Subcutaneous adipose tissue (tissue), 4 donors: ENCODE measurements around the gene CREBL2. TPM values are rescaled to one million over a fixed set of nuclear protein-coding genes. Genes with fewer than 3 reads are reported as not detected.

Source experiments
- total RNA-seq, 4 donors: library from RNA; depleted of rRNA; stranded (reverse); fragments of >200 nt; gene quantifications; one replicate each; pipeline ENCODE4 v1.1.0, GENCODE V29; 2016
- TF ChIP-seq, protein P1 (sequence below): fragments of 450-650 bp; IDR thresholded peaks from one replicate; pipeline ENCODE4 v1.5.1; 2016; ENCODE audit warnings: low read depth, mild to moderate bottlenecking, control low read depth, antibody characterized with exemption, moderate library complexity

The CREBL2 gene
- total RNA-seq, 4 donors from 2014 or later = 73.8 to 113 (median 99.4) TPM

DNA sequence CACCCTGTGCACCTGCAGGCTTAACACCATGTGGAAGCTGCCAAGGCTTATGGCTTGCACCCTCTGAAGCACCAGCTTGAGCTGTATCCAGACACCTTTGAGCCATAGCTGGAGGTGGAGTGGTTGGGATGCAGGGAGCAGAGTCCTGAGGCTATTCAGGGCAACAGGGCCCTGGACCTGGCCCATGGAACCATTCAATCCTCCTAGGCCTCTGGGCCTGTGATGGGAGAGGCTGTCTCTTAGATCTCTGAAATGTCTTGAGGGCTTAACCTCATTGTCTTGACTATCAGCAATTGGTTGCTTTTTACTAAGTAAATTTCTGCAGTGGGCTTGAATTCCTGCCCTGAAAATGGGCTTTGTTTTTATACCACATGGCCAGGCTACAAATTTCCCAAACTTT is 36.6 kb downstream of the CREBL2 start:
- TF ChIP-seq, protein P1, sequence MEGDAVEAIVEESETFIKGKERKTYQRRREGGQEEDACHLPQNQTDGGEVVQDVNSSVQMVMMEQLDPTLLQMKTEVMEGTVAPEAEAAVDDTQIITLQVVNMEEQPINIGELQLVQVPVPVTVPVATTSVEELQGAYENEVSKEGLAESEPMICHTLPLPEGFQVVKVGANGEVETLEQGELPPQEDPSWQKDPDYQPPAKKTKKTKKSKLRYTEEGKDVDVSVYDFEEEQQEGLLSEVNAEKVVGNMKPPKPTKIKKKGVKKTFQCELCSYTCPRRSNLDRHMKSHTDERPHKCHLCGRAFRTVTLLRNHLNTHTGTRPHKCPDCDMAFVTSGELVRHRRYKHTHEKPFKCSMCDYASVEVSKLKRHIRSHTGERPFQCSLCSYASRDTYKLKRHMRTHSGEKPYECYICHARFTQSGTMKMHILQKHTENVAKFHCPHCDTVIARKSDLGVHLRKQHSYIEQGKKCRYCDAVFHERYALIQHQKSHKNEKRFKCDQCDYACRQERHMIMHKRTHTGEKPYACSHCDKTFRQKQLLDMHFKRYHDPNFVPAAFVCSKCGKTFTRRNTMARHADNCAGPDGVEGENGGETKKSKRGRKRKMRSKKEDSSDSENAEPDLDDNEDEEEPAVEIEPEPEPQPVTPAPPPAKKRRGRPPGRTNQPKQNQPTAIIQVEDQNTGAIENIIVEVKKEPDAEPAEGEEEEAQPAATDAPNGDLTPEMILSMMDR = no peak

- TF ChIP-seq, protein P1 = no peak
These were observed 37.4 kb downstream of the CREBL2 start for GRCh38 chr12:12648951-12649650.

DNA sequence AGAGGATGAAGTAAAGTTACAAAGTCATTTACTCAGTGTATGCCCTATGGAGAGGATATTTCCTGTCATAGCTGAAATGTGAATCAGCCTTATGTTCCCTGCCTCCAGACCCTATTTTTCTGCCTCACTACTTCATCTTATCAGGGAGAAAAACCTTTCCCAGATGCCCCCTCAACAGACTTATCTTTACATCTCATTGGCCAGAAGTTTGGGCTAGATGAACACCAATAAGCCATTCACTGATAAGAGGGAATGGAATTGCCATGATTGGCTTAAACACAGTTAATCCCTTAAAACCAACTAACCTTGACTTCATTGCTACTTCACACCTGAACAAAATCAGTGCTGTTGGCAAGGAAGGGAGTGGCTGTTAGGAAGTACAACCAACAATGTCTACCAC is 40.1 kb downstream of the CREBL2 start:
- TF ChIP-seq, protein P1 = no peak

- TF ChIP-seq, protein P1 = no peak
These were observed 42.2 kb downstream of the CREBL2 start for GRCh38 chr12:12653922-12654321.

DNA sequence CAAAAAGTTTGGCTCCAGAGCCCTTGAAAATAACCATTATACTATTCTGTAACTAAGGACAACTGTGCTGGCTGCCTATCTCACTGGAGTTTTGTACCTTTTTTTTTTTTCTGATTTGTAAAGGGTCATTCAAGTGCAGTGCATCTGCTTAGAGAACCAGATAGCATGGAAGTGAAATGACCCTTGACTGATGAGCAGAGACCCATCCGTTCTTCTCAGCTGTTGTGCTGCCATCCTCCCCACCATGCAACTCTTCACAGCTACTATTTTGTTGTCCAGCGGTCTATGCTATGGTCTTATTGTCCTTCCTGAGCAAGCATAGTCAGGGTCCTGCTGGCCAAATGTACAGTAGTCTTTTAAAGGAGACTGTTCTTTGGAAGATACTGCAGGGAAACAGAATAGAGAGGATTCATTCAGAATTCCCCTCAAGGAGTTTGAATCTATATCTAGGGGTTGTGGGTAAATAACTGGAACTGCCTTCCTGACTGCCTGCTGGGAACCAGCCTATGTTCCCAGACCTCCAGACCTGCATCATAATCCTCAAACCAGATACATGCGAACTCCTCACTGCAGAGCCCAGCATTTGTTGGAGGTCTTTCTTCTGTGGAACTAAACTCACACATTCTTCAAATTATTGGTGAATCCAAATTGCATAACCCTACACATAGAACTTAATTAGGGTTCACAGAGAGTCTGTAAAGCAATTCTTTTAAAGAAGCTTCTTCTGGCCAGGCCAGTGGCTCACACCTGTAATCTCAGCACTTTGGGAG is 43.2 kb downstream of the CREBL2 start:
- TF ChIP-seq, protein P1 = no peak

DNA sequence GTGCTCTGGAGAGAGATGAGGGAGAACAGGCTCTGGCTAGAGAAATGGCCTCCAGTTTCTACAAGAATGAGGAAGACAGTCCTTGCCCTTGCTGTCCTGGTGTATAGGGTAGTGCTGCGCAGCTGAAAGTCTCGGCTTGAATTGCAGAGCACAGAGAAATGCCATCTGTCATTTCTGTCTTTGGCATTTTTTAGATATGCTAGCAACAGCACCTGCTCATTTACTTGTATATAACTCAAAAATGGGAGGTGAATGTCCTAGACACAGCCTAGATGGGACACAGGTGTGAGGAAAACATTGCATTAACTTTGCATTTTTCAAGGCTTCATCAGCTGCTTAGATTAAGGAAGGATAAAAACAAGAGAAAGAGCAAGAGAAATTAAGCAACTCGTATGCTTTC is 48.5 kb downstream of the CREBL2 start:
- TF ChIP-seq, protein P1 = no peak

GRCh38 chr12:12661086-12661856 is 49.6 kb downstream of the CREBL2 start:
- TF ChIP-seq, protein P1 = no peak
